Measurements from ENCODE around the gene SAP25.

DNA sequence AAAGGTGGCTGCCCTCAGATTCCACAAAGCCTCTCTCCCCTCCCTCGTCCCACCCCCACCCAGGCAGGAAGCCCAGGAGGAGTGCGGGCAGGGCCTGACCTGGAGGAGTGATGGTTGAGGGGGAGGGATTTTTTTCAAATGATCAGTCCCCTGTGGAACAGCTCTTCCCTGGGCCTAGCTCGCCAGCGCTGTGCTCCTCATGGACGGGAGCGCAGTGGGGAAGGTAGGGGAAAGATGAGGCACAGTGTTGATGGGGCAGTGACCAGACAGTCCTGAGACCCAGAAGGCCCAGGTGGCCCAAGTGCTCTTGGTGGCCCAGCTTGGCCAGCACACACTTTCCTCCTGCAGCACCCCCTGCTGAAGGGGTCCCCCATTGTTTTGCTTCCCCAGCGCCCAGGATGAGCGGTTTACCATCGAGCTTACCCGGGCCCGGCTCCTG lies 8.5 kb downstream of the SAP25 start:
- TF ChIP-seq, protein P1, sequence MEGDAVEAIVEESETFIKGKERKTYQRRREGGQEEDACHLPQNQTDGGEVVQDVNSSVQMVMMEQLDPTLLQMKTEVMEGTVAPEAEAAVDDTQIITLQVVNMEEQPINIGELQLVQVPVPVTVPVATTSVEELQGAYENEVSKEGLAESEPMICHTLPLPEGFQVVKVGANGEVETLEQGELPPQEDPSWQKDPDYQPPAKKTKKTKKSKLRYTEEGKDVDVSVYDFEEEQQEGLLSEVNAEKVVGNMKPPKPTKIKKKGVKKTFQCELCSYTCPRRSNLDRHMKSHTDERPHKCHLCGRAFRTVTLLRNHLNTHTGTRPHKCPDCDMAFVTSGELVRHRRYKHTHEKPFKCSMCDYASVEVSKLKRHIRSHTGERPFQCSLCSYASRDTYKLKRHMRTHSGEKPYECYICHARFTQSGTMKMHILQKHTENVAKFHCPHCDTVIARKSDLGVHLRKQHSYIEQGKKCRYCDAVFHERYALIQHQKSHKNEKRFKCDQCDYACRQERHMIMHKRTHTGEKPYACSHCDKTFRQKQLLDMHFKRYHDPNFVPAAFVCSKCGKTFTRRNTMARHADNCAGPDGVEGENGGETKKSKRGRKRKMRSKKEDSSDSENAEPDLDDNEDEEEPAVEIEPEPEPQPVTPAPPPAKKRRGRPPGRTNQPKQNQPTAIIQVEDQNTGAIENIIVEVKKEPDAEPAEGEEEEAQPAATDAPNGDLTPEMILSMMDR (IDR thresholded peaks at IDR 0.05) = no peak
- TF ChIP-seq POLR2A (IDR thresholded peaks at IDR 0.05) = no peak
